Measurements from ENCODE around the gene PKLR. TPM values are rescaled to one million over a fixed set of nuclear protein-coding genes. Genes with fewer than 3 reads are reported as not detected.

Gene PKLR
- polyA plus RNA-seq, 3 donors = 8.6 to 11.8 (median 9.1) TPM

DNA sequence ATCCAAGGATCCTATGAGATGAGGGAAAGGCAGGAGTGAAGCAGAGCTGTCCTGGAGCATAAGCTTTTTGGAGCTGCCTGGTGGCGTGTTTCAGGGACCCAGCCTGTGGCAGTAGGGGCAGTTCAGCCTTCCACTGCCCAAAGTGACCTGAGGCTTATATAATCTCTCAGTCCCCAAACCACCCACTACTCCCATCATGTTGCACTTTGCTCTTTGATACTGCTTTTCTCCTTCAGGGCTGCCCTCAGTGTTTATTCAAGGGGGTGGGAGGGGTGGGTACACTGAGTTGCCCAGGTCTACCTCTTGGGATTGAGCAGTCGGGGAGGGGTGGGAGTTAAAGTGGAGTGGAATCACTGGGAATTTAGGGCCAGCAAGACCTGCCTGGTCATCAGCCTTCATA lies 14.7 kb downstream of the PKLR start:
- DNase-seq = no peak

DNA sequence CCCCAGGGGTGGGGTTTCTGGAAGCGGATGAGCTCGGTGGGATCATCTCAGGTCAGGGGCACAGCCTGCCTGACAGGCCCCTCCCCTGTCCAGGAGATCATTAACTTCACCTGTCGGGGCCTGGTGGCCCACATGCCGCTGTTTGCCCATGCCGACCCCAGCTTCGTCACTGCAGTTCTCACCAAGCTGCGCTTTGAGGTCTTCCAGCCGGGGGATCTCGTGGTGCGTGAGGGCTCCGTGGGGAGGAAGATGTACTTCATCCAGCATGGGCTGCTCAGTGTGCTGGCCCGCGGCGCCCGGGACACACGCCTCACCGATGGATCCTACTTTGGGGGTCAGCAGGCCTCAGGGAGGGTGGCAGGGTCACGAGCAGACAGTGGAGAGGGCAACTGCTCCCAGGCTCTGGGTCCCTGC lies 15.6 kb downstream of the PKLR start:
- DNase-seq = no peak

DNA sequence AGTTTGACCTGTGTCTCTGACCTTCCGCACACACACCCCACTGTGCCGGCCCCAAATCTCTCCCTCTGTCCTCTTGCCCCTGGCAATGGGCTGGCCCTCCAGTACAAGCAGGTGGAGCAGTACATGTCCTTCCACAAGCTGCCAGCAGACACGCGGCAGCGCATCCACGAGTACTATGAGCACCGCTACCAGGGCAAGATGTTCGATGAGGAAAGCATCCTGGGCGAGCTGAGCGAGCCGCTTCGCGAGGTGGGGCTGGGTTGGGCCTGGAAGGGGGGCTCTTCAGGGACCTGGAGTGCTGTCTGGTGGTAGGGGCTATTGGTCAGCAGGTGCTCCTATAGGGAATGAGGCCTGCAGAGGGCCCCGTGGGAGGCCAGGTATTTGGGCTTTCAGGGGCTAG lies 16.2 kb downstream of the PKLR start:
- DNase-seq = no peak

DNA sequence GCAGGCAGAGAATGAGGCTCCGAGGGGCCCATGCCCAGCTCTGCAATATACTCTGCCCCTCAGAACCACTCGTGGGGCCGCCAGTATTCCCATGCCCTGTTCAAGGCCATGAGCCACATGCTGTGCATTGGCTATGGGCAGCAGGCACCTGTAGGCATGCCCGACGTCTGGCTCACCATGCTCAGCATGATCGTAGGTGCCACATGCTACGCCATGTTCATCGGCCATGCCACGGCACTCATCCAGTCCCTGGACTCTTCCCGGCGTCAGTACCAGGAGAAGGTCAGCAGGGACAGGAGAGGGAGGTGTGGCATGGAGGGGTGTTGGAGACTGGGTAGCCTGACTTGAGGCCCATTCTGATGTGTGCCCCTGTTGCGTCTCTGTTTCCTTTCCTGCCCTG lies 16.8 kb downstream of the PKLR start:
- DNase-seq = no peak

DNA sequence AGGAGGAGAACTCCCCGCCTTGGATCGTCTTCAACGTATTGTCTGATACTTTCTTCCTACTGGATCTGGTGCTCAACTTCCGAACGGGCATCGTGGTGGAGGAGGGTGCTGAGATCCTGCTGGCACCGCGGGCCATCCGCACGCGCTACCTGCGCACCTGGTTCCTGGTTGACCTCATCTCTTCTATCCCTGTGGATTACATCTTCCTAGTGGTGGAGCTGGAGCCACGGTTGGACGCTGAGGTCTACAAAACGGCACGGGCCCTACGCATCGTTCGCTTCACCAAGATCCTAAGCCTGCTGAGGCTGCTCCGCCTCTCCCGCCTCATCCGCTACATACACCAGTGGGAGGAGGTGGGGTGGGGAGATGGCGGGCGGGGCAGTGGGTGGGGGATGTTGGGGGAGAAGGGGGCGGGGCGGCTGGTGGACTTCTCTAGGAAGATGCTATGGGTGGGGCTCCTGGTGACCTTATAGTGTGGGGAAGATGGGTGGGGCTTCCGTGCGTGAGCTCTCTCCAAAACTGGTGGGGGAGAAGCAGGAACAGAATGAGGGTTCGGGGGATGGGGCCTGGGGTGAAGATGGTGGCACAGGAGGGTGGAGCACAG lies 18.6 kb downstream of the PKLR start:
- DNase-seq = no peak

DNA sequence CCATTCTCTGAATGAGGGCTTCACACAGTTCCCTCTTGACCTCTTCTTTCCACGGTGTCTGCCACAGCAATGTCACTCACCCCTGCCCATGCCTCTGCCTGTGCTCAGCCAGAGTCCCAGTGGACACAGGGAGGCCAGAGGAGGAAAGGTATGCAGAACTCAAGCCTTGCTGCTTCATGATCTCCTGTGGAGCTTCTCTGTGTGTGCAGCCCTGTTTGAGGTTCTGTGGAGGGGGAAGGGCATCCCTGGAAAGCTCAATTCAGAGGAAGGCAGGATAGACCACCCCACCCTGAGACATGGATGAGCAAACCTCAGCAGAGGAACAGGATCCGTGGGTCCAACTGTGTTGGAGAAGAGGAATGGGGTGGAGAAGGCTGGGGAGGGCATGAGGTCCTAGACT lies 22.0 kb downstream of the PKLR start:
- no peak for DNase-seq

DNA sequence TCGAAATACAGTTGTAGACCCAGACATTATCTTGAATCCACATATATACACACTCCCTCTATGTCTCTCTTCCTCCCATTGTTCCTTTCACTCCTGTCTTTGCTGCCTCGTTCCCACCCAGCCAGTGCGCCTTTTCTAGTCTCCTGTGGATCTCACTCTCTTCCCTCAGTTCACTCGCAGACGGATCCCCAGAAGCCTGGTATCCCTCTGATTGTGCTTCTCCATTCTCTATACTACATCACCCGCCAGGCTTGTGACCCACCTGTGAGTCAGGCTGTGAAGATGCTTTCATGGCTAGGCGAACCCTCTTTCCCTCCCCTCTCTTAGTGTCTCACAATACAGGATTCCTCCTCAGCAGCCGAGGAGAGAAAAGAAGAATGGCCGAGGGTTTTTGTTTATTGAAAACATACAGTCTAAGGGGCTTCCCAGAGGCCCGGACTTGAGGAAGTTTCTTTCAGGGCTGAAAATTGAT lies 22.5 kb downstream of the PKLR start:
- no peak for DNase-seq

DNA sequence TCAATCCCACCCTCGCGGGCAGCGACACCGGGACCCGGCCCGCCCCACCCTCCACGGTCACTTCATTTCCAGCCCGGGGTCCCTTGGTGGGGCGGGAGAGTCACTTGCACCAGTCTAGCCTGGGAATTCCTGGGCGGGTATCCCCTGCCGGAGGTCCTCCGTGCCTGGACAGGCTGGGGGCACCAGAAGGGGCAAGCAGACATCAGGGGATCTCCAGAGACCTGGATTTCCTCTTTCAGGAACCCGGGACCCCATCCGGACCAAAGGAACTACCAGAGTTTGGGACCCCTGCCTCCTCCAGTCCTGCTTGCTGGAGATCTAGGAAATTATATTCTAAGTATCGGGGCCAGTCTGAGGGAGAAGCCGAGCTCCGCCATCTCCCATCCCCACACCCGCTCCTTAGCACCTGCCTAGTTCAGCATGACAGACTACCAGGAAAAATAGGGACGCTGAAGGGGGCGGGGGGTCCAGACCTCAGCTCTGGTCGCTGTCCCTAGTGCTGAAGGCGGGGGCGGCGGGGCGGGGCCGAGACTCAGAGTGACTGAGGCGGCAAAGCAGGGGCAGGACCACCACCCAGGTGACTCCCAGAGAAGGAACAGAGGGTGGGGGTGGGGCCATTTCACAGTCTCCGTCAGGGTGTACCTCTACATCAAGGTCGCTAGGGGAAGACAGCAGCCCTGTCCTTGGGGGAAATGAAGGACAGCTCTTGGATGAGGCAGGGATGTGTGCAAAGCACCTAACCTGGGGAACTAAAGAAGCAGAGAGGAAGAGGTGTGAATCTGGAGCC lies 23.1 kb downstream of the PKLR start:
- DNase-seq = peak; percentile 83

DNA sequence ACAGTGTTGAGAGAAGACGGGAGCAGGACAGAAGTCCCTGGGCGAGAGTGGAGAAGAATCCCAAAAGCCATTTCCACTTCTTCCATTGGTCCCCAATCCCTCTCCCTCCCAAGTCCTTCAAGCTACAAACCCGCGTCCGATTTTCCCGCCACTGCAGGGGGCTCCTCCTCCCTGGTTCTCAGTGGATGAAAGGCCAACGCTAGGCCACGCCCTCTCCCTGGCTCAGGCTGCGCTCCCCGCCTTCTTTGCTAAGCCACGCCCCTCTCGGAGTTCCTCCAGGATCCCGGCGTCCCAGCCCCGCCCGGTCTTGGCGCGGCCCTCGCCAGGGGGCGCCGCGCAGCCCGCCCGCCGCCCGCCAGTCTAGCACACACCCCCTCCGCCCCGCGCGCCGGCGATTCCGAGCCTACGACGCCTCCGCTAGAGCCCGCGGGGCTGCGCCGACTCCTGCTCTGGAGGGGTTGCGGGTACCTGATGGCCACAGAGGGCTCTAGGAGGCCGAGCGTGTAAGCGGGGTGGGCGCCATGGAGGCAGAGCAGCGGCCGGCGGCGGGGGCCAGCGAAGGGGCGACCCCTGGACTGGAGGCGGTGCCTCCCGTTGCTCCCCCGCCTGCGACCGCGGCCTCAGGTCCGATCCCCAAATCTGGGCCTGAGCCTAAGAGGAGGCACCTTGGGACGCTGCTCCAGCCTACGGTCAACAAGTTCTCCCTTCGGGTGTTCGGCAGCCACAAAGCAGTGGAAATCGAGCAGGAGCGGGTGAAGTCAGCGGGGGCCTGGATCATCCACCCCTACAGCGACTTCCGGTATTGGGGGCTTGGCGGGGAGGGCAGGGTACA lies 24.0 kb downstream of the PKLR start, which contains the start of gene HCN3:
Gene HCN3 (plus strand): TSS at position 394 of the 832 bp plus-strand sequence. CDS start 128 bp downstream, at position 522.
- peak; percentile 97 for DNase-seq

DNA sequence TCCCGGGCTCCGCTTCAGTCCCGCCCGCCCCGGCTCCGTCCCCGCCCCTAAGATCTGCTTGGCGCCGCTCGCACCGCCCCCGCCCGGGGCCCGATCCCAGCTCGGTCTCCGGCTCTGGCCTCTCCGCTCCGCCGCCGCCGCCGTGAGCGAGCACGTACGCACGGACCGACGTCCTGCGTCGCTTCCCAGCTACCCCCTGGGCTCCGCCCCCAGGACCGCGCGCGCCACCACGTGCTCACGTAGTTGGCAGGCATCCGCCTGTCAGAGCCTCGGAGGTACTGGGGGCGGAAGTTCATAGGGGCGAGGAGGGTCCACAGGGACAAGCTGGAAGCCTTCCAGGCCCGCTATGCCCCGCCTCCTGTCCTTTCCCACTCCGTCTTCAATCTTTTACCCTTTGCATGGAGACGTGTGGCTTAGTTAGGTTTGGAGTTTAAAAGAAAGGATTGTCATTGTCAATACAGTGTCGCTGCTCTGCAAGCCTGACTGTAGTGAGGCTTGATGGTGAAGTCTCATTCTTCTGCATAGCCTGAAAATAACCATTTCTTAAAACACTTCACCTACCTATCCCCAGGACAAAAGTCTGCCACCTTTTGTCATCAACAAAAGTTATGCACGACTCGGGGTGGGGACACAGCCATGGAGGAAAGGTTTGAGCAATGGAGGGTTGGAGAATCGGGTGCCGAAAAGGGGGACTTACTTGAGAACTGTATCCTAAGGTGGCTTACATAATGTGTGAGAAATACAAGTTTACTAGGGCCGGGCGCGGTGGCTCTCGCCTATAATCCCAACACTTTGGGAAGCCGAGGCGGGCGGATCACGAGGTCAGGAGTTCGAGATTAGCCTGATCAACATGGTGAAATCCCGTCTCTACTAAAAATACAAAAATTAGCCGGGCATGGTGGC lies 27.6 kb downstream of the PKLR start, which contains the start of gene CLK2:
Gene CLK2 (minus strand): TSS at position 162 of the 903 bp plus-strand sequence. CDS start 2,527 bp downstream, outside the sequence.
- DNase-seq = peak; percentile 96

DNA sequence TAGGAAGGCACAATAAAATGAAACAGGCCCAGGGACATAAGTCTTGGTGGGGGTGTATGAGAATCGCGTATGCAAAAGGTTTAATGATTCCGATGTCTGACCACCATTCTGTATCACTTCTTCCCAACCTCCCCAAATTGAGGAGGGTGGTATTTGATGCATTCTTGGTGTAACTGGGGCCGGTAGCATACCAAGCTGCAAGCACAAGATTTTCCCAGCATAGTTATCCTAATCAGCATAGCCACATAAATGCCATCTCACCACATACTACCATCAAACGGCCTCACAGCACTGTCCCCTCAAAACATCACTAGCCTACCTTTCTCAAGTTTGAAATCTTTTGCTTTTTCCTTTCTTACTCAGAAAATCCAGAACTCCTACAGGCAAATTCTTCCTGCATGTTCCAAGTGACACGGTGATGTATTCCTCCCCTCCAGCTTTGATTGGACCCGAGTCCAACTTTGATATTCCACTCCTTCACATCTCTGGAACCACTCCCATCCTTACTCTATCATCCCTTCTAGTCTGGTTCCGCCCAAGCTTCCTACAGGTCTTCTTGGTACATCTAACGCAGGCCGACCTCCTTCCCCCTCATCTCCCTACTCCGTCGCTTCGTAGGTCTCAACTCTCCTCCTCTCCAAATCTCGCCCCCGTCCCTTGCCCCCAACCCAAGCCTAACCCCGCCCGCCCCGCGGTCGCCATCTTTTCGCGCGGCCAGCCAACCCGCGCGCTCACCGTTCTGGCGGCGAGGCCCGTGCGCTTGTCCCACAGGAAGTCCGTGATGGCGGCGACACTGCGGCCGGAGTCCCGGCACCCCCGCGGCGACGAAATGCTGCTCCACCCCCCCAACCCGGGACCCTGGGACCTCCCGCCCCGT lies 28.5 kb downstream of the PKLR start:
- DNase-seq = peak; percentile 54

DNA sequence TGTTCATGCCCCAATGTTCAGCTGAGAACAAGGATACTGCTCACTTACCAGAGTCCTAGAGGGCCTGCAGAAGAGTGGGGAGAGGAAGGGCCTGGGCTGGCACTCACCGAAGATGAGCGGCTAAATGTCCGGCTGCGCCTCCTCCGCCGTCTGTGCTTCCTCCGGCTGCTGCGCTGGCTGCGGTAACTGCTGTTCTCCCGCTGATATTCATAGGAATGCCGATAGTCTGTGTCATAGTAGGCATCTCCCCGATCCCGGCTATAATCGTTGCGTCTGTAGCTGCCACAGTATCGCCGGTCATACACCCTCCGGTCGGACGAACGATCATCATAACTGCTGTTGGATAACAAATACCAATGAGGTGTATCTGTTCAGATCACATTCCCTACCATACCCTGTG lies 31.9 kb downstream of the PKLR start:
- no peak for DNase-seq

DNA sequence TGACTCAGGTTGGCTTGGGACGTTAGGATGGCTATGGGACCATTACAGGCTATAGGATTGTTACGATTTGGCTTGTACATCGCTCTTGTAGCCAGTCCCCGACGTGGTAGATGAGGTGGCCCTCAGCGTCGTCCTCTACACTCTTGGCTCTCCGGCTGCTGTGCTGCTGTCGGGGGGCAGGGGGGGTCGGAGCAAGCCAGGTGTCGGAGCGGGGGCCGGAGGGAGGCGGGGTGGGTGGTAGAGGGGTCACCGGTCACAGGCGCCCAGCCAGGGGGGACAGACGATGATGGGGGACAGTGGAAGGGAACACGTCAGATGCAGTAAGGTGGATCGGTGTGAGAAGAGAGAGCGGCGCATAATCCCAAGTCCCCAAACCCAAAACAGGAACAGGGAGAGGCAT lies 32.6 kb downstream of the PKLR start:
- DNase-seq = no peak

DNA sequence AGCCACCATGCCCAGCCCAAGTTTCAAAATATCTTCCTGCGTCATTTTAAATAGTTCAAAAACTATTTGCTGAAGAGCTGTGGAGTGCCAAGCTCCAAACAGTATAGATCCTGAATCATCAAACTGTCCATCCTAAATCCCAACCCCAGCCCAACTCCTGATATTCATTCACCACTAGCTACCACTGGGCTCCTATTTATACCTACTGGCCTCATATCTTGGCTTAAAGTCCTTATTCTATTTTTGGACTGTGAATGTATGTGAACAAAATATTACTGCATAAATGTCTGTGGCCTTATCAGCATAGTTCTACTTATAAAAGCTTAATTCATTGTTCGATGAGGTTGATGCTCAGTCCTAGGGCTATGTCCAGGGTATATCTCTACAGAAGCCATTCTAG lies 33.9 kb downstream of the PKLR start:
- DNase-seq = no peak

DNA sequence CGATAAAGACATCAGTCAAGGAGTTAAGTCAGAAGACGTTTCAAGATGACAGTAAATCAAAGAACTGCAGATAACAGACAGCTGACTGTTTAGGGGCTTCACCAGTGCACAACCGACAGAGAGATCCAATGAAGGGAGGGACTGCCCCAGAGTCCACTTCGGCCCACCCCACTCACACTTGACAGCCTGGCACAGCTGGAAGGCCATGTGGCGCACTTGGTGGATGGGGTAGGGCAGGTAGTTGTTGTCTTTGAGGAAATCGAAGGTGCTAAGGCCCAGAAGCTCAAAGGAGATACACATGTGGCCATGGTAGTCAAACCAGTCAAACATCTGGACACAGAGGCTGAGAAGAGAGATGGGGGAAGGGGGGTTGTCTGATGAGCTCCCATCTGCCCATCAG lies 34.7 kb downstream of the PKLR start:
- DNase-seq = no peak

DNA sequence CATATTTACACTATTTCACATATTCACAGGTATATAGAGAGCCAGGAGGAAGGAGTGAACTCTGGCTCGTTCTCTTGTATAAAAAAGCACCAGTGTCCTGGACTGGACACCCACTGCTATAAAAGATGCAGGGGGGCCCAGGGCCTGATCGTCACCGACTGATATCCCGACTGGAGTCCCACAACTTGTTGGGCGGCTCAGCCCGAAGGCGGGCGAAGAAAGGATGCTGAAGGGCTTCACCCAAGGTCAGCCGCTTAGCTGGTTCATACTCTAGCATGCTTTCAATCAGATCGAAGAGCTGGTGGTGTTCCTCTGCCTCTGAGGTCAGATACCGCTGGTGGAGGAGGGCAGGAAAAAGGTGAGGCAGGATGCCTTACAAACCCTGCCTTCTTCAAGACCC lies 38.2 kb downstream of the PKLR start:
- DNase-seq = no peak

DNA sequence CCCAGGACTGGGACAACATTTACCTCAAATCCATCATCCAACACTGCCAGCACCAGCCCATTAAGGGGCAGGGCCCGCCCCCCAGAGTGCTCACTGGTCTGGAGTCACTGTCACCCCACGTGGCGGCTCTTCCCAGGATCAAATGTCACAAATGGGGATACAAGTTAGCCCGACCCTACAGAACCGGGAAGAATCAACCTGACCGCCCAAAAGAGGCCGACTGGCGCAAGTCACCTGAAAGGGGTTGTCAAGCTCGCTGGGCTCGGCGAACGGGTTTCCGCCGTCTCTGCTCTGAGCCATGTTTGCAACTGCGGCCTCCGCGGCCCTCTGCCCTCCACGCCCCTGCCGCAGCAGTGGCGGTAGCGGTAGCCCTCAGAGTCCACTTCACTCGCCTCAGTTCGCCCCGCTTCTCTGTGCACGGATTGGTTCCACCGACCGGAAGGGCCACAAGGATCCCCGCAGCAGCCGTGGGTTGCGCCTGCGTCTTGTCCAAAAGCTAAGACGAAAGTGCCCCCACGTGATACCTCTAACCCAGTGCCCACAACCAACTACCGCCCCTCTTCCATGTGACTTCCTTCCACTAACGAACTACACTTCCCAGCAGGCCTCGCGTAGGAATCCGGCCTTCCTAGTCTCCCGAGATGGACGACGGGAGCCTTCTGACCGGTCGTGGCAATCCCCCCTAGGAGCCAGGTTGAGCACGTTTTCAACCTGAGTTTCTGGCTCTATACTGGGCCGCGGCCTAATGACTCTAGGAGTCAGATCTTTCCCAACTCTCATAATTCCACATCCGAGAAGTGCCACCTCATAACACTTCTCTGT lies 39.2 kb downstream of the PKLR start, which contains the start of gene SCAMP3:
Gene SCAMP3 (minus strand): TSS at position 509 of the 822 bp plus-strand sequence. CDS start 209 bp downstream, at position 300.
- peak; percentile 98 for DNase-seq

DNA sequence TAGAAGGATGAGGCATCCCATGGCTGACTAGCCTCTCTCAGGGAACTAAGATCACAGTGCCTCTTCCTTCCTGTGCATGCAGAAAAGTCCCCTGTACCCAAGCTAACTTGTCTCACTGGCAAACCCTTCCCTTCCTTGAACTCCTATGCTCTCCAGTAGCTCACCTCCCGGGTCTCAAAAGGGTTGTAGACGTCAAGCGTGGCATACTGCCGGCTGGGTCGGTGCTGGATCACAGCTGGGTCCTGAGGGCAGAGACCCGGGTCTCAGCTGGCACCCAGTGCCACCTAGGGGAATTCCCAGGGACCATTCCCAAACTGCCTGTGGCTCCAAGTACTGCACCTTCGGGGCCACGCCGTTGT lies 39.8 kb downstream of the PKLR start:
- no peak for DNase-seq

DNA sequence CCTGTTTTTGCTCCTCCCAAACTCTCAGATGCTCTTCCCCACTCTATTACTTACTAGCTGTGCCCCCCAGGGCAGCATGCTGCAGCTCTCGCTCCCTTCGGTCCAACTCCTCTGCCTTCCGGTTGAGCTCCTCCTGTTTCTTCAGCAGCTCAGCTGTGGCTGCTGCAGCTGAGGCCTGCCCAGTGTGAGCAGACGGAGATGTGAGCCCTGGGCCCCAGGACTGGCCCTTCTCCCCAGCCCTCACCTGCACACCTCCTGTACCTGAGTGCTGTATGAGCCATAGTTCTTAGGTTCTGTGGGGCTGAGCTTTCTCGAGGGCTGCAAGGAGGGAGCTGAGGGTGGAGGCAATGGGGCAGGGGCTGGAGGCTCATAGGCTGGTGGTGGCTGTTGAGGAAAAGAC lies 41.0 kb downstream of the PKLR start:
- DNase-seq = no peak

All from renal pelvis (tissue), 4 donors.